ENCODE results near the gene DCC.

DNA sequence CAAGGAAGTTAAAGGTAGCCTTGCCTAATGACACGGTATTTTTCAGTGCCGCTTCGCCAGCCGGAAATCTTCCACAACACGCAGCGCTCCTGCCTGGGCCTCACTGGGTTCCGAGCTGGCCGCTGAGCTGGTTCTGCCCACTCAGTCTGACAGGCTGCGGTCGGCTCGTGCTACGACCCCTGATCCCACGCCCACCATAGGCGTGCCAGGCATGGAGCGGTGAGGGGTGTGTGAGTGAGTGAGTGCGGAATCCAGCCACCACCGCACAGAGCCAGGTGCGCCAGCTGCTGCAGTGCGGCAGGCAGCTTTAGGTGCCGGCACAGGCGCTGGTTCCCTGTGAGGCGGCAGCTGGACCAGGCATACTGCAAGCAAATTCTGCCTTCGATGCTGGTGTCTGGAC, 407.9 kb downstream of the DCC start:
- TF ChIP-seq, protein P1, sequence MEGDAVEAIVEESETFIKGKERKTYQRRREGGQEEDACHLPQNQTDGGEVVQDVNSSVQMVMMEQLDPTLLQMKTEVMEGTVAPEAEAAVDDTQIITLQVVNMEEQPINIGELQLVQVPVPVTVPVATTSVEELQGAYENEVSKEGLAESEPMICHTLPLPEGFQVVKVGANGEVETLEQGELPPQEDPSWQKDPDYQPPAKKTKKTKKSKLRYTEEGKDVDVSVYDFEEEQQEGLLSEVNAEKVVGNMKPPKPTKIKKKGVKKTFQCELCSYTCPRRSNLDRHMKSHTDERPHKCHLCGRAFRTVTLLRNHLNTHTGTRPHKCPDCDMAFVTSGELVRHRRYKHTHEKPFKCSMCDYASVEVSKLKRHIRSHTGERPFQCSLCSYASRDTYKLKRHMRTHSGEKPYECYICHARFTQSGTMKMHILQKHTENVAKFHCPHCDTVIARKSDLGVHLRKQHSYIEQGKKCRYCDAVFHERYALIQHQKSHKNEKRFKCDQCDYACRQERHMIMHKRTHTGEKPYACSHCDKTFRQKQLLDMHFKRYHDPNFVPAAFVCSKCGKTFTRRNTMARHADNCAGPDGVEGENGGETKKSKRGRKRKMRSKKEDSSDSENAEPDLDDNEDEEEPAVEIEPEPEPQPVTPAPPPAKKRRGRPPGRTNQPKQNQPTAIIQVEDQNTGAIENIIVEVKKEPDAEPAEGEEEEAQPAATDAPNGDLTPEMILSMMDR (conservative IDR thresholded peaks at IDR 0.05 in 1 of 2, IDR thresholded peaks at IDR 0.05 in 1 of 2; ENCODE audit: low read depth in 1 of 2, low read length in 2 of 2): no peak
- no peak for TF ChIP-seq EZH2 (IDR thresholded peaks at IDR 0.05; ENCODE audit: low read length, missing control alignments)

Data from fibroblast of lung (primary cell).